T-helper 1 cell treated with Interleukin-12 subunit alpha and Interleukin-12 subunit beta and Interleukin-4 antibody, amounts not matched to agents 30 μg/mL and 1 μg/mL, for 36 hours (primary cell): Measurements from ENCODE around the gene IFT27.
A peak's percentile ranks its signal among the peaks of the same experiment; 100 is the strongest.

Experiments
- H3K27ac Mint-ChIP-seq: one replicate; pipeline ENCODE4 v1.8.0; 2021; ENCODE audit warnings: mild to moderate bottlenecking, mixed read lengths
- H3K27me3 Mint-ChIP-seq: one replicate; pipeline ENCODE4 v1.8.0; 2021; ENCODE audit warnings: low read depth, mixed read lengths
- H3K36me3 Mint-ChIP-seq: one replicate; pipeline ENCODE4 v1.8.0; 2021; ENCODE audit warnings: low read depth, mixed read lengths
- H3K4me1 Mint-ChIP-seq: one replicate; pipeline ENCODE4 v1.8.0; 2021; ENCODE audit warnings: low read depth, mixed read lengths
- H3K4me3 Mint-ChIP-seq: one replicate; pipeline ENCODE4 v1.8.0; 2021; ENCODE audit warnings: mild to moderate bottlenecking, moderate library complexity, mixed read lengths
- H3K9me3 Mint-ChIP-seq: one replicate; pipeline ENCODE4 v1.8.0; 2021; ENCODE audit warnings: mixed read lengths

The IFT27 gene

DNA sequence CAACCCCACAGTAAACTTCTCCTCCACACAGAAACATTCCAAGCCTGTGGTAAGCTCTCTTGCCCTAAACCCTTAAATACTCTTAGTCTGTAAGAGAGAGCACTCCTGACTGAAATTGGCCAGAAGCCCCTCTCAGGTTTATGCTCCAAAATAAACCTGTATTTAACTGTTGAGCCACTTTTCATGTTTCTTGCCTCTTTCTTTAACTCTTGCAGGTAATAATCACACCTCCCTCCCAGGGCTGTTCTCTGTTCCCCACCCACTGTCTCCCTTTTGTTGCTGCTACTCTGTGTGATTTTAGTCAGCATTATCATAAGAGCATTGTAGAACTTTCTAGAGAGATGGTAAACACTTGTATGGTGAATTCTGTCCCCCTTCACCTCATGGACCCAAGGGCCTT lies 2.1 kb upstream of the IFT27 start:
- Mint-ChIP-seq H3K36me3 (no peaks in the 10 kb centered on the region), H3K9me3 (no peaks in the 10 kb centered on the region), H3K27ac (no peak overlapping the region), H3K27me3 (no peaks in the 10 kb centered on the region), H3K4me1 (peaks cover 42% of the 10 kb centered on the region), H3K4me3 (no peak overlapping the region)

DNA sequence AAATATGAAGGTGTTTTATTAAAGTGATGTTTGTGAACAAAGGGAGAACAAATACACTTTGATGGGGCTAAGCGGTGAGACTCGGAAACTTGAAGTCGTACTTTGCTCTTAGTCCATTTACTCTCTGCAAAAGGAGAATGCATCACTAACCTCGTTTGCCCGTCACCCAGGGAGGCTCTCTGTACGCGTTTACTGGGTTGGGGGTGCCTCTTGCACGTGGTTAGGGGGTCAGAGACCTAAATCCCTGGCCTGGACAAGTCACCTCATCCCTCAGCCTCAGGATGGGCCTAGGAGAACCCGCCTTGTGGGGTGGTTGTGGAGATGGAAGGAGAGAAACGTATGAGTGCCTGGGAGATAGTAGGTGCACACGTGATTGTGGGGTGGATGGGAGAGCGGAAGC lies 803 bp upstream of the IFT27 start:
- Mint-ChIP-seq H3K36me3 (no peaks in the 10 kb centered on the region), H3K9me3 (no peaks in the 10 kb centered on the region), H3K4me1 (peaks cover 31% of the 10 kb centered on the region), H3K27me3 (no peaks in the 10 kb centered on the region), H3K4me3 (peak overlapping the region; percentile 92), H3K27ac (peak overlapping the region; percentile 89)

DNA sequence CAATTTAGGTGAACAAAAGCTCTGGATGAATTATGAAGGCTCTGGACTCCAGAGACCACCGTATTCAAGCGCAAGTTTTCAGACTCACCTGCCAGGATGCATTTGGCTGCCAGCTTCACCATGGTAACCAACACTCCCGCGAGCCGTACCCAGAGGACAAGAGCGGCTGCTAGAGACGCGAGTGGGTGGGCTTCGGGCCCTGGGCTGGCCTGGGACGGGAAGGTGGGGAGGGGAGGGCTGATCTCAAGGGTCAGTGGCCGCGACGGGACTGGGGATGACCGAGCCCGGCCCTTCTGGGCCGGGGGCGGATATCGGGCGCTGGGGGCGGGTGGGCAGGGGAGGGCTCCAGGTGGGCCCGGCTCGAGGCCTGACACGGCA lies 344 bp downstream of the IFT27 start:
- H3K4me3 Mint-ChIP-seq = peak overlapping the region; percentile 92
- H3K27me3 Mint-ChIP-seq = no peaks in the 10 kb centered on the region
- H3K27ac Mint-ChIP-seq = peak overlapping the region; percentile 83
- no peaks in the 10 kb centered on the region for H3K36me3 Mint-ChIP-seq
- H3K9me3 Mint-ChIP-seq = no peaks in the 10 kb centered on the region
- peaks cover 28% of the 10 kb centered on the region for H3K4me1 Mint-ChIP-seq

DNA sequence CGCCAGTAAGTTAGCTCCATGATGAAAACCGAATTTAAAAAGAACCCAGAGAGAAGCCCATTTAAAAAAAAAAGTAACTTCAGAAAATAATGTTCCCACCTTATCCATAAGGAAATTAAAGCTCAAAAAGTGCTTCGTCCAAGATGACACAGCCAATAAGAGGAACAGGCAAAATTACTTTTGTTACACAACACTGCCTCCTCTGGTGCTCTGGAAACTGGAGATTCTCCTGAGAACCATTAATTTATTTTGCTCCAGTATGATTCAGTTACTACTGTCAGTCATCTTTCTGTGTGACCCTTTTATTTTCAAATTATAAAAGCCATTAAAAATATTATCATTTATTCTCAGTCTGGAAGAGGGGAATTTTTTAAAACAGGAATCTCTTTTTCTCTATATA lies 2.0 kb downstream of the IFT27 start:
- Mint-ChIP-seq H3K9me3 (no peaks in the 10 kb centered on the region), H3K4me3 (no peak overlapping the region)

DNA sequence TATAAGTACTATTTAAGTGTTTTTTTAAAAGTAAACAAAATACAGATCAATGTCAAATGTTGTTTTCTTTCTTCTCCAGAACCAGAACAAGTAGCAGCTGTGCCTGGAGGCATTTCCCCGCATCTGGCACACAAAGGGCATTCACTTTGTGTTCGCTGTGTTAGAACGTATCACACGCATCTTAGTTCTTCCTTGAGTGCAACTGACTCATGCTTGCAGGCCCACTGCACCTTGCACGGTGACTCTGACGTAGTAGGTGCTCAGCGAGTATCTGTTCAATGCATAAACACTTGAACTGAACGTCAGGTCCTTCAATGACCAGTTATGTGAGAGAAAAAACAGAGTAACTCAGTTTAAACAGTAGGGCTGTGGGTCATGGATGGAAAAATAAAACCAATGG lies 3.5 kb downstream of the IFT27 start:
- Mint-ChIP-seq H3K36me3 (no peaks in the 10 kb centered on the region), H3K4me3 (no peak overlapping the region), H3K27me3 (no peaks in the 10 kb centered on the region), H3K4me1 (peaks cover 19% of the 10 kb centered on the region), H3K9me3 (no peaks in the 10 kb centered on the region), H3K27ac (no peak overlapping the region)

More for the DNA sequence above, 2.0 kb downstream of the IFT27 start:
- no peaks in the 10 kb centered on the region for H3K36me3 Mint-ChIP-seq
- H3K4me1 Mint-ChIP-seq = peaks cover 28% of the 10 kb centered on the region
- no peak overlapping the region for H3K27ac Mint-ChIP-seq
- no peaks in the 10 kb centered on the region for H3K27me3 Mint-ChIP-seq

DNA sequence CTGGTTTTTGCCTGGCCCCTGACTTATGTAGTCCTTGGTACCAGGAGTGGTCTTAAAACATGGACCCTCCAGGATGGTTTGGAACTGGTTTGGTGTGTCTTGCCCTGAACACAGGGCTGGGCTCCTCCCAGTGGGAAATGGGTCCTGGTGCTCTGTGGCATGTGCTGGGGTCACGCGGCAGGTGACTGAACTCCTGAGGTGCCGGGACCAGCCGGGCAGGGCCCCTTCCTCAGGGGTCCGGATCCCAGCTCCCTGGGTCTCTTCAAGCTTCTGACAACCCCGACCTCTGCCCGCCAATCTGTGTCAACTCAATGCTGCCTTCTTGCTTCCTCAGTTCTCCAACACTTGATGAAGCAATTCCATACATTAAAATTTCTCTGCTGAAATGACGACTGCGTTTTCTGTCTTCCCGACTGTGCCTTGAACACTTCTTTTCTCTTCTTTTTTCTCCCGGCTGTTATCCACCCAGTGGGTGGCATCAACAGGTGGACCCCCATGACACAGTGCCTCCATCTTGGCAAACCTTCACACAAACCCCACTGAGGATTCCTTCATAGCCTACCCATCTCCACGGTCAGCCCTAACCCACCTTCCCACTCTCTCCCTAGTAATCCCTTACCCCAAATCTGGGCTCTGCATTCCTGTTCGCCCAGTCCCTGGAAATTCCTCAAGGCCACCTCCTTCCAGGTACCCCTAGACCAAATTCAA lies 4.4 kb downstream of the IFT27 start:
- no peaks in the 10 kb centered on the region for H3K27me3 Mint-ChIP-seq
- no peak overlapping the region for H3K27ac Mint-ChIP-seq
- H3K36me3 Mint-ChIP-seq = no peaks in the 10 kb centered on the region

DNA sequence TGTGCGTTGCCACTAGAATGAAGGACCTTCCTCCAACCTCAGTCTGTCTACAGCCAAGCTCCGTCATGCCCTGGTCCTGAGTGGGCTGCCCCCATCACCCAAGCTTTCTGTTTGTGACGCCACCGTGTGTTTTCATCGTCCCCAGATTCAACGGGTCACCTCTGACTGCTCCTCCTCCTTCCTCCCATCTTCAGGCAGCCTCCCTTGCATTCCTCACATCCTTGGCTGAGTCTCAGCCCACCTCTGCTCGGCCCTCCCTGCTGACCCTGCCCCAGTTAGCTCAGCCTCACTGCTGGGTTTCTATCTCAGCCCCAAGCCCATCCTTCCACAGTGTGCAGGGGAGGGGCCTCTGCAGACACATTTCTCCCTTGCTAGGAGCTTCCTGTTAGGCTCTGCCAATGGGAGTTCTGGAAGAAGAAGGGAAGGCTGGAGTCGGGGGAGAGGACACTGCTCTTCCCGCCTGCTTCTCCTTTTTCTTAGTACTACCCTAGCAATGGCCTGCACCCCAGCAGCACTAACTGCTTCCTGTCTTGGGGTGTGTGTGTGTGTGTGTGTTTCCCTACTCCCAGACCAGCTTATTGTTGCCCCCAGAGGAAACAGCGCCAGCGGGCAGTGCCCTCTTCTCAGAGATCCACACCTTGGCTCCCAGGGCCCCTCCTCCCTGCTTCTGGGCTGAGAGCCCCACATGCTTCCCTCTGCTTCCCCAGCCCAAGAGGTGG lies 5.2 kb downstream of the IFT27 start:
- no peaks in the 10 kb centered on the region for H3K9me3 Mint-ChIP-seq
- no peak overlapping the region for H3K4me3 Mint-ChIP-seq
- H3K27me3 Mint-ChIP-seq = no peaks in the 10 kb centered on the region
- H3K36me3 Mint-ChIP-seq = no peaks in the 10 kb centered on the region
- H3K27ac Mint-ChIP-seq = no peak overlapping the region
- H3K4me1 Mint-ChIP-seq = peaks cover 8% of the 10 kb centered on the region

More for the DNA sequence above, 4.4 kb downstream of the IFT27 start:
- Mint-ChIP-seq H3K4me1 (peaks cover 10% of the 10 kb centered on the region), H3K4me3 (no peak overlapping the region), H3K9me3 (no peaks in the 10 kb centered on the region)

DNA sequence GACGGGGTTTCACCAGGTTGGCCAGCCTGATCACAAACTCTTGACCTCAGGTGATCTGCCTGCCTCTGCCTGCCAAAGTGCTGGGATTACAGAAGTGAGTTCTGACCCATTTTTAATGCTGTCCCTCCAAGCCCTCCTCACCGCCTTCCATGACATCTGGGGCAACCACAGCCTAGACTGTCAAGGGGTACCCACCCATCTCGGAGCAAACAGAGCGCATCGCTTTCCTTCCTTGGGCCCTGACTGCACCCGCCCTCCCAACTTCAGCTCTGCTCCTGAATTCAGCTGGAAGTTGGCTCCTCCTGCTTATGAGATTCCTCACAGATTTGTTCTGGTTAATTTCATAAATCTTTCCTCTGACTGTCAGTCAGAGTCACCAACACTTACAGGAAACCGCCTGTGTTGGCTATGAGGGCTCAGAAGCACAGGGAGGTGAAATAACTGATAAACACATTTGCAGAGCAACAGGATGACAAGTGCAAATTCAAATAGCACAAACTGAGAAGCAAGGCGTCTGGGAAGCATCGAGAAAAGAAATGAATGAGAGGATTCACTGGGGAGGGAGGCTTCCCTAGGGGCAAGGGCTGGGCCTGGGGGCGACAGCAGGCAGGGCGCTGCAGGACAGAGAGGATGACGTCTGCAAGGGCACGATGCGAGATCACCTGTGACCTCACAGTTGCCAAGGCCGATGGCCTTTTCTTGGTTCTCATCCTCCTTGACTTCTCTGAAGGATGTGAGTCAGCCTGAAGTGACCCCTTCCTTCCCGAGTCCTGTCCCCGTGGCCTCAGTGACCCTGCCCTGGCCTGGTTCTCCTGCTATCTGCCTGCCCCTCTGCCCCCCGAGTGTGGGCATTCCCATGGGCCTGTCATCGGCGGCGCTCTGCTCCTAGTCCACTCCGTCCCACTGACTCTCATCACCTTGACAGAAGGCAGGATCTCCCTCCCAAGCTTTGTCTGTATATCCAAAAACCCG lies 6.1 kb downstream of the IFT27 start:
- Mint-ChIP-seq H3K4me1 (peaks cover 2% of the 10 kb centered on the region), H3K36me3 (peaks cover 4% of the 10 kb centered on the region), H3K27ac (no peak overlapping the region), H3K27me3 (no peaks in the 10 kb centered on the region), H3K9me3 (no peaks in the 10 kb centered on the region), H3K4me3 (no peak overlapping the region)

DNA sequence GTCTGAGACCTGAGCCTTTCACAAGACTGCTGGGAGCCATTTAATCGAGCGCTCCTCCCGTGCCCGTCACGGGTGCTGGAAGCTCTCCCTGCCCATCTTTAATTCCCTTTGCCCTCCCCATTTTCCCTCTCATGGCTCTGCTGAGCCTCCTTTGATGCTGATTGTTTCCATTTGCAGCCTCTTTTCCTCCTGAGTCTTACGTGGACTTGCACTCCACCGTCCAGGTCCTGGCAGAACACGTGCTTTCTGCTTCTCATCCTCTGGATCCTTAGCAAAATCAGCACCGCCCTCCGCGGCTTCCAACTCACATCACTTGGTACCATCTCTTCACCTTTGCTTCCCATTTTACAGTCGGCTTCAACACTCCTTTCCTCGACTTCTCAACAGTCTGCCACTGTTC lies 7.3 kb downstream of the IFT27 start:
- H3K4me1 Mint-ChIP-seq = no peaks in the 10 kb centered on the region
- H3K4me3 Mint-ChIP-seq = no peak overlapping the region
- H3K27ac Mint-ChIP-seq = no peak overlapping the region
- no peaks in the 10 kb centered on the region for H3K9me3 Mint-ChIP-seq
- H3K36me3 Mint-ChIP-seq = peaks cover 4% of the 10 kb centered on the region
- no peaks in the 10 kb centered on the region for H3K27me3 Mint-ChIP-seq

DNA sequence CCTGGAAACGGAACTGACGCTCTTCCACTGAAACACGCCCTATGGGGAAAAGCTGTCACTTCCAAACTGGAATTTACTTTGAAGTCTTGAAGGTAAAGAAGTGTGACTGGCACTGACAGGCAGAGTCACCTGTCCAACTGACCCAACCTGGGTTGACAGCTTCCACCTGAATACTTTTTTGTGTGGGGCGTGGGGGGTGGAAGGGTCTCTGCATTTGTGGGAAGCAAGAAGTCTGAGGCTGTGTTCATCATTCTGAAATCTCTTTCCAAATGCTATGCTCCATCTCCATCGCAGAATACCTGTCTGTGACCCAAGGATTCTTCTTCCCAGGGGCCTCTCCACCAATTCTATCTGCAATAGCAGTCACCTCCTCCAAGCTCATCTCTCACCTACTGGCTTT lies 7.8 kb downstream of the IFT27 start:
- H3K27ac Mint-ChIP-seq = no peak overlapping the region
- no peaks in the 10 kb centered on the region for H3K27me3 Mint-ChIP-seq
- no peak overlapping the region for H3K4me3 Mint-ChIP-seq
- peaks cover 4% of the 10 kb centered on the region for H3K36me3 Mint-ChIP-seq
- H3K4me1 Mint-ChIP-seq = no peaks in the 10 kb centered on the region
- H3K9me3 Mint-ChIP-seq = no peaks in the 10 kb centered on the region

DNA sequence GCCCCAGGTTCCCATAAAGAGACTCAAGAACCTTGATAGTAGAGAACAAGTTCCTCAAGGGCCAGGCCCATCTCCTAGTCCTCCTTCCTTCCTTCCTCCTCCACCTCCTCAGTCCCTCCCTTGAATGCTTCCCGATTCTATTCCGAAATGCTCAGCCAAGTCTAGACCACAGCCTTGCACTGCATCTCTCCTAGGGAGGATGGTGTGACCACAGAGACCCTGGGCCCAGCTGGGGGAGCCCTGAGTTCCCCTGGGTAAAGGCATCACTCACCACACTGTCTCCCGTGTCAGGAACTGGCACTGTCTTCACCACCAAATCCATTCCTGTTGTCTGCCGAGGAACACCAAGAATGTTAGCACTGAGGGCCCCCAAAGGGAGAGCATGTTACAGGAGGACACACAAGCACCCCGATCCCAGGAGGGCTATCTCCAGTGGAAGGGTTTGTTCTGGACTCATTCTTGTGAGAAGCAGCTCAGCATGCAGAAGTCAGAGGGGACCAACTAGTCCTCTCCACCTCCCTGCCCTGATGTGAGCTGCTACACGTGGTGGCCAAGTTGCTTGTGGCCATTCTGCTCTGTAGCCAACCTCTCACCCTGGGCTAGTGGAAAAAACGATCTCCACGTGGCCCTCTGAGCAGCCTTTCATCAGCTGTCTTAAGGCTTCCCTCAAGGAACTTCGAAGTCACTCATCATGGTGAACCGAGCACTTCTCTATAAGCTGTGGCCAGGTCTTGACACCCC lies 8.7 kb downstream of the IFT27 start:
- Mint-ChIP-seq H3K4me1 (no peaks in the 10 kb centered on the region), H3K4me3 (no peak overlapping the region), H3K36me3 (peaks cover 5% of the 10 kb centered on the region), H3K9me3 (no peaks in the 10 kb centered on the region), H3K27ac (no peak overlapping the region), H3K27me3 (no peaks in the 10 kb centered on the region)

DNA sequence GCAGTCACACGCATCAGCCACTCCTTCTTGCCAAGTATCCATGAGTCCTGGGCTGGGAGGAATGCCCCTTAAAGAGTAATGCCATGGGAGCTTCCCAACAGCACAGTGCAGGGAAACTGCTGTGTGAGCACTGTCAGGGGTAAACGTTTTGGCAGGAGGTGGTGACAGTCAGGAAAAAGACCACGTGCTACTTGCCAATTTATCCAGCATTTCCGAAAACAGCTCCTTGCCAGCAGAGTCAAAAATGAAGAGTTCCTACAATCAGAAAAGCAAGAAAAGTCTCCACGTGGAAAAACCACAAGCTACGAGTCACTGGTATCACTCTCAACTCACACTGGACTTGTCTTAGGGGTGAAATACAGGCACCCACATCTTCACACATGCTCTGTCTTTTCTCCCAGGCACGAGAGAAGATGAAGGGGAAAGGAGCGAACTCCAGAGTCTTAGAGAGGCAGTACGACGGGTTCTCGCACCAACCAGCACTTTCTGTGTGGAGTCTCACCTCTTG lies 9.9 kb downstream of the IFT27 start:
- Mint-ChIP-seq H3K4me1 (no peaks in the 10 kb centered on the region), H3K36me3 (peaks cover 5% of the 10 kb centered on the region), H3K9me3 (no peaks in the 10 kb centered on the region), H3K4me3 (no peak overlapping the region), H3K27me3 (no peaks in the 10 kb centered on the region), H3K27ac (no peak overlapping the region)

DNA sequence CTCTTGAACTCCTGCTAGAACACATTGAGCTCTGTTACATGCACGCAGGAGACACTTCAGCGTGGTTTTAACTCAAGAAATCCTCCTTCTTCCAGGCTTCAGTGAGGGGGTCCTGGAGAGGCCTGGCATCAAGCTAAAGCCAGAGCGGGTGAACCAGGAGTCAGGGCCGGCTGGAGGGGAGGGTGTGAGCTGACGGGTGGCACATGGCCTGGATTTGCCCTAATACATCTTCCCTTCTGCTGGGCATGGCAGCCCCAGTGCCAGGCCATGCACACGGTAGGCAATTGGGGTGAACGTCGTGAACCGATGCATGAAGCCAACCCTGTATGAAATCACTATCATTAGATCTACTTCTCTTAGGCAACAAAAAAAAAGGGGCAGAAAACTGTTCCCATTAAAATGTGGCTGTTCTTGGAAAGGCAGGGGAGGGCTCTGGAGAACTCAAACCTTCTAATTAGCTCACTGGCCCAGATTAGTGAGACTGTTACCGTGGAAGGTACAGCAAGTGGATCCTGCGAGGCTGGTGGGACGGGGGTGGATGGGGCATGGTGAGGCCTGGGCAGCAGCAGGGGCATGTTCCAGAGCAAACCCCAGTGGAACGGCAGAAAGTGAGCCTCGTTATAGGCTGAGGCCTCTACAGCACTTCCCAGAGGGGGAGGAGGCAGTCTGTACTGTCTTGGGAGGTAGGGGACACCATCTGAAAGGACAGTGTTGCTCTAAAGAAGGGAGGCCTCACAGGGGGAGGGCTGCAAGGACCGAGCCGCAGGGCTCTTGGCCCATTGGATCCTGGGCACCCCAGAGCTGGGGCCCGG lies 10.6 kb downstream of the IFT27 start:
- Mint-ChIP-seq H3K27ac (no peak overlapping the region), H3K4me1 (no peaks in the 10 kb centered on the region), H3K36me3 (peaks cover 5% of the 10 kb centered on the region)

More for the DNA sequence above, 10.6 kb downstream of the IFT27 start:
- no peaks in the 10 kb centered on the region for H3K27me3 Mint-ChIP-seq
- no peaks in the 10 kb centered on the region for H3K9me3 Mint-ChIP-seq
- H3K4me3 Mint-ChIP-seq = no peak overlapping the region
